HG02884 (cell line): Measurements from ENCODE around the gene ZRANB1.

ENCODE experiments used
- ATAC-seq: cut with Tn5 transposase; IDR thresholded peaks from one replicate; pipeline ENCODE4 v1.9.1; 2021; ENCODE audit warnings: mild to moderate bottlenecking, moderate library complexity; ENCODE audit not compliant: unreplicated experiment

Gene ZRANB1

DNA sequence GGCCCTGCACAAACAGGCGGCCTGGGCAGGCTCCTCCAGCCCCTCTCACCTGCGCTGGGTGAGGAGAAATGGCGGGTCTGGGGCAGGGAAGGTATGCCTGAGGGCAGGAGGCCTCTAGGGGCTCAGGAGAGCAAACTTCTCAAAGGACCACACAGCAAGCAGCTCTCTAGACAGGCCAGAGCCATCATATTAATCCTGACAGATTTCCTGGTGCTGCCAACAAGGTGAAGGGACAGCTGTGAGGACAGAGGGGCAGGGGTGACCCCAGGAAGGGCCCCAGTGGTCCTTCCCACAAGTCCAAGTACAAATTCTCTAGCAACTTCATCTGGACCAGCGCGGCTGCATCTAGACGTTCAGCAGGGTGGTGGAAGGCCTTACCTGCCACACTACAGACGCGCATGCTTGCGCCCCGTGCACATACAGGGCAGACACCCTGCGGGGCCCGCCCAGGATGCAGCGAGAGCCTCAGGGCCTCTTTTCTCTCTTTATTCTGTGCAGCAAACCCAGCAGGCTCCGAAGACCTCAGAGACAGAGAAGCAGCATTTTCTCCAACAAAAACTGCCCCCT lies 62.1 kb downstream of the ZRANB1 start:
- ATAC-seq, result no peak

DNA sequence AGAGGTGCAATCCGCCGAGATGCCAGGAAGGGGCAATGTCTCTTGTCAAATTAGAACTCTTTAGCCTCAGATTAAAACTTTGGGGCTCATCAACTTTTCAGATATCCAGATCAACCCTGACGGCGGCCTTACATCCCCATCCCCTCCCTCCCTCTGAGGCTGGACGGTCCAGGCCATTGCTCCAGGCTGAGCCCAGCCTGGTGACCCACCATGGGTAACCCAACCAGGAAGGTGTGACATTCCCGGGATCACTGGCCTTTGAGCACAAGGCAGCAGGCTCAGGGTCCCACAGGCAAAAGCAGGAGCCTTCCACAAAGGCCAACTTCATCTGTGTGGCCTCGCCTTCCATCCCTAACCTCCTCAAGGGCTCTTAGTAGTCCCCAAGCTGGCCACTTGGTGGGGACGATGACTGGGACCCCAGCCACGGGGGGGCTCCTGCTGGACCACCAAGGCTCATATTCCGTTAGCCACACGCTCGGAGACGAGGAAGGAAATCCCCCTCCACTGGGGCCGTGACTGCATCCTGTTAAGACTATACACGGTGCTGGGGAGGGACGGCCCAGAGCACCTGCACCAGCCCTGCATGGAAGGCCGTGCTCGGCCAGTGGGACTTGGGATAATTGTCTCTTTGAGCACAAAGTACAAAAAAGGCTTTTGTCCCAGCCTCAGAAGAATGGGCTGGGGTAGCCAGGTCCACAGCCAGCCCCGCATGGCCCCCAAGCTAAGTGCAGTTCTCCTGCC lies 62.8 kb downstream of the ZRANB1 start:
- ATAC-seq, result no peak

DNA sequence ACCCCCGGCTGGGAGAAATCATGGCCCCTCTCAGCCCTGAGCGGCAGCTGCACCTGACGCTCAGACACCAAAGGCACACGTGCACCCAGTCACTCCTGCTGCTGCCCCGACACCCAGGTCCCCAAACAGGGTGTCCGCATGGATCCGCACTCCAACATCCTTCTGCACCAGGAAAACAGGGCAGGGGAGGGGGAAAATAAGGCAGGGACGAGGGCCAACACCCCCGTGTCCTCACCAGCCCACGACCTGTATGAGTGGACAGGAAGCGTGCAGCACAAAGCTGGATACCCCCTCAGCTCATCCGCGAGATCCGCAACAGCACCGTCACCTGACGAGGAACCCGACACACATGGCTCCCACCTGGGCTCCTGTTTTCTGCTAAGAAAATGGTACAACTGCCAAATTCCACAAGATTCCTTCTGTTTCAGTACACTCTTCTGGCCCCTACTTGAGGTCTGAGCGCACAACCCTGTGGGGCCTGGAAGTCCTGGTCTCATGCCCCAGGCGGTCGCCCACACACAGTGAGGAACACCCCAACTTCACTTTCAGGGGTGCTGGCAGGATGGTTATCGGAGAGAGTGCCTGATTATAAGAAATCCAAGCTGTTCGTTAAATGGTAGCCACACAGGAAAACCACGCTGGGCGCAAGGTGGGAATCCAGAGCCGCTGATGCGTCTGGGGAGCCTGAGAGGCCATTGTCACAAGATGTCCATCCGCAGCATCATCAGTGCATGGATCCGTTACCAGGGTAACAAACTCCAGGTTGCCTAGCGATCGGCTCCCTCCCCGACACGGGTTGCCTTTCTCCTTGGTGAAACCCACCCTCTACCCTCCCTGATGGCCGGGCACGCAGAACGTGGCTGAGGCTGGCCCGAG lies 63.6 kb downstream of the ZRANB1 start:
- ATAC-seq, result no peak

DNA sequence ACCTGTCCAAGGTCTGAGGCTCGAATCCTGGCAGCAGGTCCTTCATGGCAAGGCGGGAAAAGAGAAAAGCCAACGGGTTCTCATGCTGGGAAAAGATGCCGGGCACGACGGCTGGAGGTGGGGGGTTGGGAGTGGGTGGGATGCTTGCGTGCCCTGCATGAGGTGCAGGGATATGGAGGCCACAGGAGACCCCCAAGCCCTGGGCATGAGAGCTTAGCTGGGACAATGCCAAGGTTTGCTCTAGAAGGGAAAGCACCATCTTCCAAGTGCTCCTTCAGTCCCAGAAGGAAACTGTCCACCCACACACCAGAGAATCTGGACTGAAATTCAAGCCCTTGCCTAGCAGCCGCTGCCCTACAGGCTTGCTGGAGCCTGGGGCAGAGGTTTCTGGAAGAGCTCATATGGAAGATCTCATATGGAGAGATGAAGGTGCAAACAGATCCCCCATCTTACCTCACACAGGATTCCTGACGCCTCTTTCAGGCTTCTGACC lies 64.3 kb downstream of the ZRANB1 start:
- ATAC-seq, result no peak

DNA sequence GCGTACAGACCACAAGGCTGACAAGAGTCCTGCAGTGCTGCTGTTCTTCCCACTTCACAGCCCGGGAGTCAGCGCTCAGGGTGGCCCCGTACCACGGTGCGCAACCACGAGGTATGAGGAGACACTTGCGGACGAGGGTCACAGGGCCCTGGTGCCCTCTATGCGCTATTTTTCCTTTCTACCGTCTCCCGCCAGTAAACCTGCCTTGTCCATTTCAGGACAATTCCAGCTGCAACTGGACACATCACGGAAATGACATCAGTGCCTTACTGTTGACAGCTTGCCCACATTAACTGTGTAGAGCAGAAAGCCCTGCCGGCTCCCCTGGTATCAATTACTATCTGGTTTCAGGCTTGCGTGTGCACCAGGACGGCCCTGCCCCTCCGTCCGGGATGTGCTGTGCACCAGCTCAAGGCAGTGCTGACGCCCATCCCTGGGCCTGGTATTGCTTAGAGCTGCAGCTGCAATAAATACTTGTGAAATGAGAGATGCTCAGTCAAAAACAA lies 65.1 kb downstream of the ZRANB1 start:
- ATAC-seq, result no peak

DNA sequence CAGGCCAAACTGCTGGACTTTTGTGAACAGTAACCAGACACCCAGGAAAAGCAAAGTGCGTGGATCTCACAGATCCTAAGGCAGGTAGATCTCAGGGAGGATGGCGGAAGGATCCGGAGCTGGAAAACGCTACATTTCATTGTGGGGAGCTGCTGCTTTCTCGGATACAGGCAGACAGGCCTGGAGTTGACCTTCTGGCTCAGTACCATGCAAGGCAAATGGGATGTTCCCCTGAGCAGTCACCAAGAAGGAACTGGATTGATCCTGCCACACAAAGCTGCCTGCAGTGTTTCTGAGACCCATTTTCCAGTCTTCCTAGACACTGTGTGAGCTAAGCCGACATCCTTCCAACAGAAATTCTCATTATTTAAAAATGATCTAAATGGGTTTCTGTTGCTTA lies 65.5 kb downstream of the ZRANB1 start:
- no peak for ATAC-seq

DNA sequence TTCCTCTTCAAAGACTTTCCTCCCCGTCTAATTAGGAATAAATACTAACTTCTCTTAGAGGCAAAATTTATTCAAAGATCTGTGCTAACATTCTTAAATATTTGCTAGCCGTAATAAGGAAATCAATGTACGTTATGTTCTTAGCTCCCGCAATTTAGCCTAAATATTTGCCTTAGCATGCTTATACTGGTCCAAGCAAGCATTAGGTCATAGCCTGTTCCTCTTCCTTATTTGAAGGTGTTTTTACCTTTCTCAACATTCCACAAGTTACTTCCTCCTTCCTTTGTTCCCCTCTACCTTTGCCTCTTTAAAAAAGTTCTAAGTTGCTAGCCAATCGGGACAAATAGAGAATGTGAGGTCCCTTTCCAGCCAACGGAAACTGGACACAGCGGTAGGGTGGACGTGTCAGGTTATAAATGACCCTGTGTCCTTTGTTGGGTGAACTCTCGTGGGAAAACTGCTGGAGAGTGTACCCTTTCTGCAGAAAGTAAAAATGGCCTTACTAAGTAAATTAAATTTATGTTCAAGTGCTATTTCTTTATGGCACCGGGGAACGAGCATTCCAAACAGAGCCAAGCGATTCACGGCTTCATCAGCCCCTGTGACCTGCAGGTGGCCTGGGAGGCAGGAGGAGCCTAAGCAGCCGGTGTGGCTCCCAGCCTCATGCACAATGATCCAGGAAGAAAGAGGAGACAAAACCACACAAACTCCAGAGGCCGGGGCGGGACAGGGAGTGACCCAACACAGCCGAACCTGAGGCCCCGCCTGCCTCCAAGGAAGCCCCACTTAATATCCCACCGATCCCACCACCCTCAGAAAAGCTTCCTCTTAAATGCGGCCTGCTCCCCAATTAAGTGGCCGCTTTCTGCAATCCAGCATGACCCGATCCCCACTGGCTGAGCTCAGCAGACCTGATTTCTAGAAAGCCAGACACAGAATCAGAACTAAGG lies 67.0 kb downstream of the ZRANB1 start:
- no peak for ATAC-seq

DNA sequence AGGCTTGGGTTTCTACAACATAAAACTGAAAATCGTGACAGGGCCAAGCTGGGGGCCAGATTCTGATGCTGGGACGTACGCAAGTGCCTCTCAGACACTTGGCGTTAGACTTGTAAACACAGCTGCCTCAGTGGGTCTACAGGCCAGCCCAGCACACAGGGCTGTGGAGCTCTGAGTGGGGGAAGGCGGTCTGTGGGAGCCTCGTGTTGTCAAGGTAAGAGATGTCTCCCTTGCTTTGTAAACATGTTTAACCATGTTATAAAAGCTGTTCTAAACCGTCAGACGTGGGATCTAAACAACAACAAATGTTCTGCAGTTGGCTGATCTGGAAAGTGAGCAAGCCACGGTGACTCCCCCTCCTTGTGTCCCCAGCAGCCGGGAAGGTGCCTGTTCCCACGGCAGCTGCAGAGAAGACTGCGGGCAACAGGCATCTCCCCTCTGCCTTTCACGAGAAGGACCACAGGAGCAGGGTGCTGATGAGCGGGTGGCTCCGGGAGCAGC lies 67.8 kb downstream of the ZRANB1 start:
- ATAC-seq, result no peak

DNA sequence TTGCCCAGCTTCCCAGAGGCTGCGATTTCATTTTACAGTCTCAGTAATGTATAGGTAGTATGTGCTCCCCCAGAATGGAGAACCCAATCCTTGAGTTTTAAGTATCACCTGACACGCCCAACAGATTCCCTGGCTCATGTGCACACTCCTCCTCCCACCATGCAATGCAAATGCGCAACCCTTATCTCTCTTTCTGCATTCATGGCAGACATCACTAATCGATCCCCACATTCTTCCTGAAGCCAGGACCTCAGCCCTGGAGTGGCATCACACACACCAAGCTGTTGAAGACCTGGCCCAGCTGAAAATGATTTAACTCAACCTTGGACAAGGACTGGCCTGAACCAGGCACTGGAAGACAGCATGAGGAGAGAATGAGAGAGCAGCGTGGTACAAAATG lies 68.4 kb downstream of the ZRANB1 start:
- no peak for ATAC-seq

DNA sequence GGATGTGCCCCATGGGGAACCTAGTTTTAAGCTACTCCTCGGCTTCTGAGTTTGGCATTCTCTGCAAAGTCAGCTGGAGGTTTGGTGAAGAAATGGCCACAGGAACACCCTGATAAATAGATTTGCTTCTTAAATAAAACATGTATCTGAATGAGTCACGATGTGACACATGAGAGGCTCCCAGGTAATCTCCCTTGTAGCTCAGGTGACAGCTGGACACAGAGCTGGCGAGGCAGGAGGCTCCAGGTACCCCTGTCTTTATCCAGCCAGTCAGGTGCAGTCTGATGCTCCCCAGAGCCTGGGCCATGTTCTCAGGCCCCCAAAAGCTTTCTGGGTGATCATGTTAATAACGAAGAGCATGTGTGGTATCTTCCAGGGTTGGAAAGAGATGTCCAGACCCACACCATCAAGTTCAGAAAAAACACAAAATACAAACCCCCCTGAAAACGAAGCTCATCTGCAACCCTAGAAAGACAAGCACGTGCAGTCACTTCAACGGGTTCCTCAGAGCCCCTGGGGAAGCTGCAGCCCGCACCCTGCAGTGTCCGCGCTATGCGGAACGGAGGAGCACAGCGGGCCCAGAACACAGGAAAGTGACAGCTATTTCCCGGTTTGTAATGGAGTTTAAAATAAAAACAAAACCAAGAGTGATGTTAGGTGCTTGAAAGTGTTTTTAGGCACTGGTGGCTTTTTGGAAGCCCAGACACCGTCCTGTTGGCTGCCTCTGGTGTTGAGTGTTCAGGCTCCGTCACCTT lies 69.4 kb downstream of the ZRANB1 start:
- ATAC-seq, result no peak

DNA sequence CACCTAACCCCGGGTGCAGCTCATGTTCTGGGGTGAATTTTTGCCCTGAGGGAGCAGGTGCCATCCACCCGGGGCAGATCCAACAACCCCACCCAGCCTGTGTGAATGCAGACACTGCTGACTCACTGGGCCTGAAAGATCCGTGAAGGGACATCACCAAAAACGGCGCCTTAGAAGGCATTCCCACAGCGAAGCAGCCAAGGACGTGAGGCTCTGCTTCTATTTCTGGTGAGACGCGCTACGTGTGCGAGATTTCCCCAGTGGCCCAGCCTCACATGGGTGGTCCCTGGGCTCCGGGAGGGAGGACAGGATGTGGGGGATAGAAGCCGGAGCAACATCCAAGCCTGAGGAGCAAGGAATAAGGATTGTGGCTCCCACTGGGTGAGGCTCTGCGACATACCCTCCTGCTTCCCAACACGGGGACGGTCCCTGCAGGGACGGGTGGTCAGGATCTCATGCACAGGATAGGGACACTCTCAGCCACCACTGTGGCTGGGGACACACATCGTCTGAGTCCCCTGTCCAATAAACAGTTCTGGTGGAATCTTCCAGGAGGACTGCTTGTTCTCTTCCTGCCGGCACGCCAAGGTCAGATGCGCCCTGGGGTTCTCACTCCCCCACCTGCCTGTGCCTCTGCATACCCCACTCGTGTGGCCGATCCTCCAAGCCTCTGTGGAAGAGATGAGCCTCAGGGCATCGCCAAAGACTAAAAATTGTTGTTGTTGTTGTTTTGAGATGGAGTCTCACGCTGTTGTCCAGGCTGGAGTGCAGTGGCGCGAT lies 70.2 kb downstream of the ZRANB1 start:
- ATAC-seq, result no peak

DNA sequence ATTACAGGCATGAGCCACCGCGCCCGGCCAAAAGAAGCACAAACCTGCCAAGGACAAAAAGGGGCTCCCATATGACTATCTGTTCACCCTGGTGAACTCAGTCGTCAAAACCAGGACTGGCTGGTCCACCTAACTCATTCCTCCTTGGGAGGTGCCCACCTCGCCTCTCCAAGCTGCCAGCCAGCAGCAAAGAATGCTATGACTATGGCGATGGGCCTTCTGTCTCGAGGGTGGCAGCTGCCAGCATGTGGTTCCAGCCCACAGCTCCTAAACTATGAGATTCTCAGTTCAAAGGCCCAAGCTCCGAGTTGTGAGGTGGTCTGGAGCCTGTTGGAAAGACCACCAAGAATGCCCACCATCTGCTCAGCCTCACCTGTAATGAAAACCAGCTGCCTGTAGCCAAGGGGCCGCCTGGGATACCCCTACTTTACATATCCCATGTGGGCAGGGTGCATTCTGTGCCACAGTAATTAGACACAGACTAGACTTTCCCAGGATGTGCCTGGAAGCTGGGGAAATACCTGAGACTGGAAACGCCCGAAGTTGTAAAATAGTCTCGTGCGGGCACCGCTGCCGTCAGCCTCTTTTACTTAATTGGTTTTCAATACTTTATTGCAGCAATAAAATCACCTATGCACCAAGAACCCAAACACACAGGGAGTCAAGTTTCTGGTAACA lies 71.1 kb downstream of the ZRANB1 start:
- no peak for ATAC-seq

DNA sequence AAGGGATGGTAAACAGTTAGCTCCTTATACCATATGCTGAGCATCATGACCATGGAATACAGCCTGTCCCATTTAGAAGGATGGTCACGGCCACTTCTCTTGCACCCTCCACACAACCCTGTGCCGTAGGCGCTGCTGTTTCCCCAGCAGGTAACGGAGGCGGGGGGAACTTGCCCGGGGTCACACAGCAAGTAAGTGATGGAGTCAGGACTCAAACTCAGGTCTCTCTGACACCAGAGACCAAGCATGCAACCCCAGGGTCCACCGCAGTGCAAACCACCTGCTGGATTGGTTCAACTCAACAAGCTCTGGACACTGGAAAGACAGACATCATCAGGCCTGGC lies 71.6 kb downstream of the ZRANB1 start:
- no peak for ATAC-seq

DNA sequence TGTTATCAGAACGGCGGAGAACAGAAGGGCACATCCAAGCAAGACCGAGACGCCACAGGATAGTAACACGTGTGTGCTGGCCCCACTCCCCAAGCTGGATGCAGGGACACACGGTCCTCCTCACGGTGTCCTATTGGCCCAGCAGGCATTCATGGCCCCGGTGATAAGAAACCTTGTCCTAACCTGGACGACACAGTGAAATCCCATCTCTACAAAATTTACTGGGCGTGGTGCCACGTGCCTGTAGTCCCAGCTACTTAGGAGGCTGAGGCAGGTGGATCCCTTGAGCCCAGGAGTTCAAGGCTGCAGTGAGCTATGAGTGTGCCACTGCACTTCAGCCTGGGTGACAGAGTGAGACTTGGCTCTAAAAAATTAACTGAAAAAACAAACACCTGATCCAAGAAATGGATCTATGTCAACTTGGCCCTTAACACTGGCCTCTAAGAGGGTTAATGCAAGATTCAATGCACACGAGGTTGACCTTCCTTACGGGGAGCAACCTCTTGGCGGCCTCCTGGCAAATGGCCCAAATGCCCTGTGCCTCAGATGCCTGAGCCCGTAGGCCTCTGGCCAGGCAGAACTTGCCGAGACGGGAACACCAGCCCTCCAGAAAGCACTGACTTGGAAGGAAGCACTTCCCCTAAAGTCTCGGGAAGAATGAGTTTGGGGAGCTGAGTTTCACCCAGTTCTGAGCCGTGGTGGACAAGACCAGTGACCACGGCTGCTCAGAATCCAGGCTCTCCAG lies 72.3 kb downstream of the ZRANB1 start:
- ATAC-seq, result no peak

DNA sequence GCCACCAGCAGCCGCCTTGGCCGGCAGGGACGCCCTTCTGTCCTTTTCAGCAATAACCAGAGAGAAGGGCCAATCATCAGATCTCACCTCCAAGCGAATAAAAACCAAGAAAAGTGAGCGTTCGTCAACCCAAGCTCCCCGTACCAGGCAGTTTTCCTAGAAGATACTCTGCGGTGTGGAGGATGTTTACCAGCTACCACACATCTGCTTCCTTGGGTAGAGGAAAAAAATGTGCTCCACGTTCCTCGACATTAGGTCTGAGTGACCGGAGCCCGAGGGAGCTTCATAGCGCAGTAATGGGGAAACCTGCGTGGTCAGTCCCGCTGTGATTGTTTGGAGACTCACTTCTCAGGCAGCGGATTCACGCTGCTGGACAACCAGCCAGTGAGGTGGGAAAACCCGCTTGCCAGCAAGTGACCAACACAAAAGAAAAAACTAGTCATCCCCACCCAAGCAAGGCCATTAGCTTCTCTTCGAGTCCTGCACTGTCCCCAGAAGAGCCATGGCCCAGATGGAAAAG lies 73.0 kb downstream of the ZRANB1 start:
- ATAC-seq, result no peak

DNA sequence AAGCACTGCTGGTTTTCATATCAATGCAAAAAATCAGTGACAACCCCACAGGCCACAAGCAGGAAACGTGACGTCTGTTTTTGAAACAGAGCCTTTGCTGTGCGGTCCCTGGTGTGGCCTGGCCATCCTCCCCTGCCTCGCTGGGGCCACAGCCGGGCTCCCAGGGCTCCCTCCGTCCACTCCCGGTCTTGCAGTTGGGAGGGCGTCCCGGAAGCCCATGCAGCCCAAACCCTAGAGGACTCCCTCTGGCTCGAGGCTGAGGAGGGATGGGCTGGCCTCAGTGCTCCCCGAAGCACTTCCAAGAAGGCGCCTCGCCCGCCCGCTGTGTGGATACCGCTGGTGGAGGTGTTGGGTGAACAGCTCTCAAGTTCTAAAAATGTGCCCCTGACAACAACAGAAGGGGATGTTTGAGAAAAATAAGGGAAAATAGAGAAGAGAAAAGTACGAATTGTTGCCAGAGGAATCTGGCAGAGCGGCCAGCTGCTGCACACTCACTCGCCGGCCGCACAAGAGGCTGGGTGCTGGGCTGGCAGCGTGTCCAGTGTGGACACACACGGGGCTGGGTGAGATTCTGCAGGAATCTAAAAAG lies 73.5 kb downstream of the ZRANB1 start:
- no peak for ATAC-seq

DNA sequence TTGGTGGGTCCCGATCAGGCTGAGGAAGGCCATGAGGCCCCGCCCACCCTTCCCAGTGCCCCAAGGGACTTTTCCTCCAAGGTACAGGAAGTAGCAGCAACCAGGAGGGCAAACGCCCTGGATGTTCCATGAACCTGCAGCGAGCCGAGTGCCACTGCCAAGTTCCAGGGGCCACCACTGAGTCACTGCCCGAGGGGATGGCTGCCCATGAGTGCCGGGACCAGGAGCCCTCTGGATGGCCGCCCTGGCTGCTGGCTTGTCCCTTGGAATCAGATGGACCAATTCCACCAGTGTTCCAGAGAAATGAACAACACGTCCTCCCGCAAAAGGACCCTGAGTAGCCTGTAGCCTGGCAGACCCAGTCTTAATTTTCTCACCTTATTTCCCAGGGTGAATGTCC lies 74.2 kb downstream of the ZRANB1 start:
- no peak for ATAC-seq
